ENCODE measurements around the gene ACAT1.
"Not testable (repeated sequence)": the region's sequence is repeated elsewhere in the genome, so short reads cannot be mapped to it uniquely, and the experiment has no call there.

The ACAT1 gene

DNA sequence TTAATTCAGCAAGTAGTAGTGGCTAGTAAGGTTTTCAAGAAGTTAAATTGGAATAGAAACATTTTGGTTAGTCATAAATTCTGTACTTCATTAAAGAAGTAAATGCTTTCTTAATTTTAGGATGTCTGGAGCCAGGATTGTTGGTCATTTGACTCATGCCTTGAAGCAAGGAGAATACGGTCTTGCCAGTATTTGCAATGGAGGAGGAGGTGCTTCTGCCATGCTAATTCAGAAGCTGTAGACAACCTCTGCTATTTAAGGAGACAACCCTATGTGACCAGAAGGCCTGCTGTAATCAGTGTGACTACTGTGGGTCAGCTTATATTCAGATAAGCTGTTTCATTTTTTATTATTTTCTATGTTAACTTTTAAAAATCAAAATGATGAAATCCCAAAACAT lies 25.8 kb downstream of the ACAT1 start:
- H3K79me2 ChIP-seq (ENCODE audit: low read length) = no peaks in the 10 kb centered on the region
- H3K27me3 ChIP-seq (ENCODE audit: low read depth, low read length) = no peaks in the 10 kb centered on the region
- no peak overlapping the region for H3K4me3 ChIP-seq (ENCODE audit: low read length)
- H3K9ac ChIP-seq (ENCODE audit: low read length) = no peak overlapping the region
- TF ChIP-seq, protein P1, sequence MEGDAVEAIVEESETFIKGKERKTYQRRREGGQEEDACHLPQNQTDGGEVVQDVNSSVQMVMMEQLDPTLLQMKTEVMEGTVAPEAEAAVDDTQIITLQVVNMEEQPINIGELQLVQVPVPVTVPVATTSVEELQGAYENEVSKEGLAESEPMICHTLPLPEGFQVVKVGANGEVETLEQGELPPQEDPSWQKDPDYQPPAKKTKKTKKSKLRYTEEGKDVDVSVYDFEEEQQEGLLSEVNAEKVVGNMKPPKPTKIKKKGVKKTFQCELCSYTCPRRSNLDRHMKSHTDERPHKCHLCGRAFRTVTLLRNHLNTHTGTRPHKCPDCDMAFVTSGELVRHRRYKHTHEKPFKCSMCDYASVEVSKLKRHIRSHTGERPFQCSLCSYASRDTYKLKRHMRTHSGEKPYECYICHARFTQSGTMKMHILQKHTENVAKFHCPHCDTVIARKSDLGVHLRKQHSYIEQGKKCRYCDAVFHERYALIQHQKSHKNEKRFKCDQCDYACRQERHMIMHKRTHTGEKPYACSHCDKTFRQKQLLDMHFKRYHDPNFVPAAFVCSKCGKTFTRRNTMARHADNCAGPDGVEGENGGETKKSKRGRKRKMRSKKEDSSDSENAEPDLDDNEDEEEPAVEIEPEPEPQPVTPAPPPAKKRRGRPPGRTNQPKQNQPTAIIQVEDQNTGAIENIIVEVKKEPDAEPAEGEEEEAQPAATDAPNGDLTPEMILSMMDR (IDR thresholded peaks at IDR 0.05; ENCODE audit: low read depth, low read length) = no peak
- TF ChIP-seq EZH2phosphoT487 (IDR thresholded peaks at IDR 0.05; ENCODE audit: low read depth) = no peak
- no peaks in the 10 kb centered on the region for H3K9me3 ChIP-seq (ENCODE audit: insufficient read depth, low read length)
- no peak overlapping the region for H3K27ac ChIP-seq (ENCODE audit: low read length)
- no peak overlapping the region for H3K4me2 ChIP-seq (ENCODE audit: low read length)
- no peaks in the 10 kb centered on the region for H4K20me1 ChIP-seq (ENCODE audit: insufficient read depth, low read length)
- H3K36me3 ChIP-seq (replicated peaks; ENCODE audit: low read depth, low read length) = peaks cover 27% of the 10 kb centered on the region
- H3K4me1 ChIP-seq (ENCODE audit: low read length) = no peaks in the 10 kb centered on the region
- no peak overlapping the region for H2AFZ ChIP-seq (ENCODE audit: low read depth, low read length)

DNA sequence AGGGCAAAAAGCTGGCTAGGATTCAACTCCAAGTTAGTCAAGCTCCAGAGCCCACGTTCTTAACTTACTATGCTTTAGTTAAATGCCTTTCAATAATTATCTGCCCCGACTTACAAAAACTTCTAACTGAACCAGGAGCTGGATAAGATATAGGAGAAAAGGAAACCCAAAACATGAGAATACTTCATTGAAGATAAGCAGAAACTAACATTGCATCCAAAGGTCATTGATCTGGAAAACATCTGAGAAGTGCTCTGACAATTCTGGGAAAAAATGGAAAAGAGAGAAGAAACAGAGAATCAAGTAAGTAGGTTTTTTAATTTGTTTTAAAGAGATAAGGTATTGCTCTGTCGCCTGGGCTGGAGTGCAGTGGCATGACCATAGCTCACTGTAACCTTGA lies 27.2 kb downstream of the ACAT1 start:
- TF ChIP-seq EZH2phosphoT487 (IDR thresholded peaks at IDR 0.05; ENCODE audit: low read depth) = no peak
- TF ChIP-seq, protein P1 (IDR thresholded peaks at IDR 0.05; ENCODE audit: low read depth, low read length) = no peak
- Histone ChIP-seq H3K9ac (ENCODE audit: low read length) (no peak overlapping the region), H3K9me3 (ENCODE audit: insufficient read depth, low read length) (no peaks in the 10 kb centered on the region), H3K4me3 (ENCODE audit: low read length) (no peak overlapping the region), H3K4me2 (ENCODE audit: low read length) (no peak overlapping the region), H3K79me2 (ENCODE audit: low read length) (no peaks in the 10 kb centered on the region), H3K27ac (ENCODE audit: low read length) (no peak overlapping the region), H4K20me1 (ENCODE audit: insufficient read depth, low read length) (no peaks in the 10 kb centered on the region), H3K36me3 (replicated peaks; ENCODE audit: low read depth, low read length) (peaks cover 31% of the 10 kb centered on the region), H2AFZ (ENCODE audit: low read depth, low read length) (no peak overlapping the region), H3K27me3 (ENCODE audit: low read depth, low read length) (no peaks in the 10 kb centered on the region), H3K4me1 (ENCODE audit: low read length) (no peaks in the 10 kb centered on the region)

DNA sequence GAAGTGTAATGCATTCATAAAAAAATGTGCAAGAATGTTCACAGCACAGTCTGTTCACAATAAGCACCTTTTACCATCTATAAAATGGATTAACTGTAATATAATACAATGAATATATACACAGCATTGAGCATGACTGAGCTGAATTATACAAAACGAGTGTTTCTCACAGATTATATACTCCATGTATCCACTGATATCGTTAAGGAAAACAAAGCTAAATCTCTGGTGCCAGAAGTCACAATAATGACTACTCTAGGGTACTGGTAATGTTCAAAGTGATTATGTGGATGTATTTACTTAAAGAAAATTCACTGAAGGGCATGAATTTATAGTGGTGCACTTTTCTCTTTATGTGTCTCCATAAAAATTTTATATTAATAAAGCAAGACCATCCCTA lies 33.2 kb downstream of the ACAT1 start:
- Histone ChIP-seq H3K79me2 (ENCODE audit: low read length) (no peaks in the 10 kb centered on the region), H3K27ac (ENCODE audit: low read length) (no peak overlapping the region), H3K36me3 (replicated peaks; ENCODE audit: low read depth, low read length) (peaks cover 36% of the 10 kb centered on the region), H4K20me1 (ENCODE audit: insufficient read depth, low read length) (no peaks in the 10 kb centered on the region), H3K27me3 (ENCODE audit: low read depth, low read length) (no peaks in the 10 kb centered on the region), H3K9me3 (ENCODE audit: insufficient read depth, low read length) (no peaks in the 10 kb centered on the region), H3K4me3 (ENCODE audit: low read length) (no peak overlapping the region), H2AFZ (ENCODE audit: low read depth, low read length) (no peak overlapping the region), H3K4me1 (ENCODE audit: low read length) (no peaks in the 10 kb centered on the region), H3K9ac (ENCODE audit: low read length) (no peak overlapping the region), H3K4me2 (ENCODE audit: low read length) (no peak overlapping the region)
- no peak for TF ChIP-seq EZH2phosphoT487 (IDR thresholded peaks at IDR 0.05; ENCODE audit: low read depth)
- TF ChIP-seq, protein P1 (IDR thresholded peaks at IDR 0.05; ENCODE audit: low read depth, low read length) = no peak

DNA sequence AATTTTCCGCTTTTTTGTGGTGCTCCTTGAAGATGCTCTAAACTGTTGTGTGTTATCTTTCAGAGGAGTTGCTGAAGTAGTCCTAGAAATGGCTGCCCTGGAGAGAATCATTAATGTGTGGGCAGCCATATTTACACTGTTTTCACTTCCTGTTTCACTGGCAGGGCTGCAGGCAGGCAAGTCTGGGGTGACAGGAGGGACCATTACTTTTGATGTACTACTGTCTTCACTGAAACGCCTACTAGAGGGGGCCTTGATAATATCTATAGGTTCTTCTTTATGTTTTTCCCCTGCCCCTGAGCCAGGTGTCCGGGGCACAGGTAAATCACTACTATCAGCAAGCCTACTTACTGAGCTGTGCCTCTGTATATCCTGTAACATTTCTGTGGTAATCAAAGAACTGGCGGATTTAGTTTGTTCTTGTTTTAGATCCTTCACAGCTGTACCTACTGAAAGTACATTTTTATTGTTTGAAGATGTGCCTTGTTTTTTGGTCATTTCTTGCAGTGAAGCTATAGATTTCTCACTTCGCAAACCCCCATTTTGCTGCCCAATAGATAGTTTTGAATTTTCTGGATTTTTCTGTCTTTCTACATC lies 39.7 kb downstream of the ACAT1 start:
- Histone ChIP-seq H3K79me2 (ENCODE audit: low read length) (no peaks in the 10 kb centered on the region), H3K27ac (ENCODE audit: low read length) (peak overlapping the region; percentile 70), H3K4me3 (ENCODE audit: low read length) (peak overlapping the region; percentile 36; the same call in 1 of the 2 replicates), H3K4me2 (ENCODE audit: low read length) (peak overlapping the region; percentile 59), H3K27me3 (ENCODE audit: low read depth, low read length) (no peaks in the 10 kb centered on the region), H4K20me1 (ENCODE audit: insufficient read depth, low read length) (no peaks in the 10 kb centered on the region), H2AFZ (ENCODE audit: low read depth, low read length) (peak overlapping the region; percentile 54; the same call in 1 of the 2 replicates), H3K9ac (ENCODE audit: low read length) (no peak overlapping the region), H3K4me1 (ENCODE audit: low read length) (peaks cover 25% of the 10 kb centered on the region), H3K36me3 (replicated peaks; ENCODE audit: low read depth, low read length) (peaks cover 21% of the 10 kb centered on the region), H3K9me3 (ENCODE audit: insufficient read depth, low read length) (no peaks in the 10 kb centered on the region)
- TF ChIP-seq, protein P1 (IDR thresholded peaks at IDR 0.05; ENCODE audit: low read depth, low read length) = no peak
- TF ChIP-seq EZH2phosphoT487 (IDR thresholded peaks at IDR 0.05; ENCODE audit: low read depth) = no peak

DNA sequence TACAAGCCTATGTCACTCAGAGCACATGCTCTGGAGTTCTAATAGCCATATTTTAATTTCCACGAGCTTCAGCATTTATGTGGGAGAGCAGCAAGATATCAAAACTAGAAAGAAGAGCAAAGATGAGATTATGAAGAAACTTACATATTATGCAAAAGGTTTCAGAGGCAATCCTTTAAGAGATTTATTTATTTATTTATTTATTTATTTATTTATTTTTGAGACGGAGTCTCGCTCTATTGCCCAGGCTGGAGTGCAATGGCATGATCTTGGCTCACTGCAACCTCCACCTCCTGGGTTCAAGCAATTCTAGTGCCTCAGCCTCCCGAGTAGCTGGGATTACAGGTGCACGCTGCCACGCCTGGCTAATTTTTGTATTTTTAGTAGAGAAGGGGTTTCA lies 41.5 kb downstream of the ACAT1 start:
- Histone ChIP-seq H3K36me3 (replicated peaks; ENCODE audit: low read depth, low read length) (peaks cover 28% of the 10 kb centered on the region), H3K4me1 (ENCODE audit: low read length) (peaks cover 32% of the 10 kb centered on the region)
- not testable (repeated sequence) for H3K4me2 ChIP-seq (ENCODE audit: low read length); H3K9ac ChIP-seq (ENCODE audit: low read length); H3K4me3 ChIP-seq (ENCODE audit: low read length); H3K9me3 ChIP-seq (ENCODE audit: insufficient read depth, low read length); H3K27me3 ChIP-seq (ENCODE audit: low read depth, low read length); H3K79me2 ChIP-seq (ENCODE audit: low read length); H3K27ac ChIP-seq (ENCODE audit: low read length); H2AFZ ChIP-seq (ENCODE audit: low read depth, low read length); H4K20me1 ChIP-seq (ENCODE audit: insufficient read depth, low read length)

Measured in OCI-LY3 (cell line).